H1 (cell line): ENCODE data around the gene NUP107. TPM values are rescaled to one million over a fixed set of nuclear protein-coding genes. Genes with fewer than 3 reads are reported as not detected.

ENCODE experiments used
- CTCF ChIA-PET: fragments of 300-600 bp; sonication (Branson Sonifier 250); formaldehyde crosslinking; loops from one replicate; lab custom pipeline; 2021; ENCODE audit not compliant: partially characterized antibody; lab: Charles Lee
- POLR2A ChIA-PET: fragments of 300-600 bp; sonication (Branson Sonifier 250); formaldehyde crosslinking; loops from one replicate; lab custom pipeline; 2021; ENCODE audit warnings: inconsistent platforms; ENCODE audit not compliant: partially characterized antibody; lab: Charles Lee
- DNase-seq, 2 experiments: peaks; one replicate each; pipeline versions ENCODE4 v3.0.0 to v3.0.0-alpha.2; 2010 to 2022; ENCODE audit warnings: low spot score in 2 of 2, low read depth in 1 of 2, mixed read lengths in 1 of 2
- FAIRE-seq: peaks from 2 replicates; lab custom pipeline; 2011; peaks lifted over from hg19 to GRCh38; lab: Jason Lieb, UNC
- H2AFZ ChIP-seq: 2 replicates; pipeline ENCODE4 v1.8.1; 2012; ENCODE audit warnings: low read length, inconsistent platforms
- H2AK5ac ChIP-seq: 2 replicates; pipeline ENCODE4 v1.6.1; 2013; ENCODE audit warnings: low read depth, low read length
- H2BK120ac ChIP-seq: replicated peaks from 2 replicates; pipeline ENCODE3; 2013; ENCODE audit warnings: low read depth, low read length, inconsistent platforms
- H2BK12ac ChIP-seq: 2 replicates; pipeline ENCODE4 v1.6.1; 2013; ENCODE audit warnings: low read depth, low read length
- H2BK15ac ChIP-seq: 2 replicates; pipeline ENCODE4 v1.6.1; 2013; ENCODE audit warnings: low read length
- H2BK20ac ChIP-seq: 2 replicates; pipeline ENCODE4 v1.6.1; 2013; ENCODE audit warnings: low read length
- H2BK5ac ChIP-seq: 2 replicates; pipeline ENCODE4 v1.6.1; 2013; ENCODE audit warnings: low read depth, low read length
- H3K14ac ChIP-seq: 2 replicates; pipeline ENCODE4 v1.6.1; 2013; ENCODE audit warnings: inconsistent platforms; ENCODE audit not compliant: insufficient read length
- H3K18ac ChIP-seq: 2 replicates; pipeline ENCODE4 v1.6.1; 2013; ENCODE audit warnings: low read length; ENCODE audit errors: extremely low read depth
- H3K23ac ChIP-seq: 2 replicates; pipeline ENCODE4 v1.6.1; 2013; ENCODE audit warnings: inconsistent platforms; ENCODE audit not compliant: insufficient read length
- H3K23me2 ChIP-seq: 2 replicates; pipeline ENCODE4 v1.6.1; 2013; ENCODE audit warnings: low read depth, low read length
- H3K27ac ChIP-seq: 2 replicates; pipeline ENCODE4 v1.6.1; 2011; ENCODE audit warnings: low read depth, low read length, inconsistent platforms
- H3K27me3 ChIP-seq, 4 experiments: replicated peaks in 1 of 4; 1 replicate in 1 of 4; 2 replicates in 3 of 4; pipeline versions ENCODE4 v1.6.1 to v1.8.1; 2011 to 2013; ENCODE audit warnings: low read length in 3 of 4, mild to moderate bottlenecking in 3 of 4, inconsistent platforms in 2 of 4, mixed read lengths in 2 of 4, moderate library complexity in 1 of 4; ENCODE audit not compliant: control insufficient read depth in 3 of 4, insufficient read depth in 3 of 4; ENCODE audit errors: extremely low read depth in 1 of 4
- H3K36me3 ChIP-seq, 4 experiments: 2 replicates each; pipeline versions ENCODE4 v1.6.1 to v1.8.1; 2011 to 2013; ENCODE audit warnings: mild to moderate bottlenecking in 4 of 4, low read length in 3 of 4, moderate library complexity in 2 of 4, control low read depth in 1 of 4, inconsistent platforms in 1 of 4; ENCODE audit not compliant: insufficient read depth in 4 of 4, control insufficient read depth in 2 of 4
- H3K4ac ChIP-seq: replicated peaks from 2 replicates; pipeline ENCODE3; 2013; ENCODE audit warnings: low read length, low read depth, mixed read lengths, inconsistent platforms; ENCODE audit not compliant: insufficient read length
- H3K4me1 ChIP-seq, 4 experiments: replicated peaks in 1 of 4; 1 replicate in 1 of 4; 2 replicates in 3 of 4; pipeline versions ENCODE4 v1.6.1 to v1.8.1; 2011 to 2013; ENCODE audit warnings: low read length in 3 of 4, inconsistent platforms in 2 of 4, mixed read lengths in 1 of 4; ENCODE audit not compliant: insufficient read depth in 4 of 4, control insufficient read depth in 3 of 4
- H3K4me2 ChIP-seq, 2 experiments: 2 replicates each; pipeline versions ENCODE4 v1.6.1 to v1.8.1; 2011 to 2013; ENCODE audit warnings: low read depth in 2 of 2, low read length in 2 of 2, control low read depth in 1 of 2, inconsistent platforms in 1 of 2, mild to moderate bottlenecking in 1 of 2; ENCODE audit not compliant: insufficient read depth in 1 of 2
- H3K4me3 ChIP-seq, 4 experiments: fragments of 200-600, 300-600 bp in 1 of 4; sonication (generic), shearing (Covaris generic), sonication (Bioruptor Twin) in 1 of 4; 2 replicates each; pipeline versions ENCODE4 v1.5.1 to v1.8.1; 2011 to 2016; ENCODE audit warnings: low read length in 4 of 4, low read depth in 3 of 4, control low read depth in 2 of 4, inconsistent platforms in 2 of 4, mild to moderate bottlenecking in 2 of 4, mixed read lengths in 1 of 4, moderate library complexity in 1 of 4; ENCODE audit not compliant: insufficient read depth in 2 of 4; ENCODE audit errors: extremely low read depth in 1 of 4
- H3K56ac ChIP-seq: replicated peaks from 2 replicates; pipeline ENCODE3; 2013; ENCODE audit warnings: low read depth, mild to moderate bottlenecking, mixed read lengths, low read length, inconsistent platforms; ENCODE audit not compliant: insufficient read length
- H3K79me1 ChIP-seq: 2 replicates; pipeline ENCODE4 v1.6.1; 2013; ENCODE audit warnings: low read depth, low read length, control low read depth
- H3K79me2 ChIP-seq, 2 experiments: 2 replicates each; pipeline versions ENCODE4 v1.6.1 to v1.8.1; 2012 to 2013; ENCODE audit warnings: low read length in 2 of 2, mild to moderate bottlenecking in 2 of 2, inconsistent platforms in 1 of 2; ENCODE audit not compliant: insufficient read depth in 2 of 2, control insufficient read depth in 1 of 2
- H3K9ac ChIP-seq, 4 experiments: replicated peaks in 1 of 4; 1 replicate in 1 of 4; 2 replicates in 3 of 4; pipeline versions ENCODE4 v1.6.1 to v1.8.1; 2011 to 2013; ENCODE audit warnings: low read depth in 3 of 4, low read length in 3 of 4, control low read depth in 2 of 4, mild to moderate bottlenecking in 2 of 4, moderate library complexity in 2 of 4, inconsistent platforms in 1 of 4; ENCODE audit errors: extremely low read depth in 1 of 4
- H3K9me3 ChIP-seq, 2 experiments: 2 replicates each; pipeline versions ENCODE4 v1.6.1 to v1.8.1; 2012 to 2013; ENCODE audit warnings: mild to moderate bottlenecking in 2 of 2, moderate library complexity in 2 of 2, control low read depth in 1 of 2, inconsistent platforms in 1 of 2, low read depth in 1 of 2, low read length in 1 of 2, mixed read lengths in 1 of 2; ENCODE audit not compliant: insufficient read depth in 2 of 2
- H4K20me1 ChIP-seq, 2 experiments: replicated peaks in 1 of 2; 2 replicates each; pipeline versions ENCODE3 to v1.8.1; 2011 to 2013; ENCODE audit warnings: inconsistent platforms in 2 of 2, low read length in 2 of 2, mild to moderate bottlenecking in 1 of 2; ENCODE audit not compliant: insufficient read depth in 2 of 2, control insufficient read depth in 1 of 2
- H4K5ac ChIP-seq: 2 replicates; pipeline ENCODE4 v1.6.1; 2013; ENCODE audit warnings: low read length, low read depth, mixed read lengths, inconsistent platforms; ENCODE audit not compliant: insufficient read length
- H4K8ac ChIP-seq: 2 replicates; pipeline ENCODE4 v1.8.0; 2013; ENCODE audit warnings: mild to moderate bottlenecking, moderate library complexity, low read length, inconsistent platforms; ENCODE audit not compliant: insufficient read depth; ENCODE audit errors: extremely low read depth
- H4K91ac ChIP-seq: replicated peaks from 2 replicates; pipeline ENCODE3; 2013; ENCODE audit warnings: low read length, mixed read lengths, inconsistent platforms; ENCODE audit not compliant: insufficient read length
- RFX5 ChIP-seq: IDR thresholded peaks from 2 replicates; pipeline ENCODE4 v1.6.1; 2011; ENCODE audit warnings: low read depth, low read length, improper control_type of control experiment, borderline replicate concordance
- WGBS, 2 experiments: shearing (Covaris generic) in 1 of 2; methylation state at CpG; one replicate each; pipeline versions ENCODE4 v1.1.6 to v1.1.7; 2013 to 2015; ENCODE audit warnings: low lambda C conversion rate in 2 of 2, mixed read lengths in 2 of 2, inconsistent platforms in 1 of 2, low coverage in 1 of 2, missing lambda C conversion rate in 1 of 2; ENCODE audit not compliant: insufficient replicate concordance in 2 of 2, insufficient coverage in 1 of 2, insufficient read length in 1 of 2; ENCODE audit errors: extremely low coverage in 1 of 2, missing lambda C conversion rate in 1 of 2; 5-methylcytosine and 5-hydroxymethylcytosine counted together
- polyA plus RNA-seq, 7 experiments: library from polyadenylated mRNA; depleted of rRNA in 3 of 7; stranded (reverse) in 5 of 7; unstranded in 2 of 7; fragments of >200 nt in 5 of 7; fragments of 200-250 nt in 2 of 7; gene quantifications; 1 replicate in 5 of 7; 2 replicates in 1 of 7; 4 replicates in 1 of 7; pipeline versions ENCODE4 v1.2.1 to v1.2.3, GENCODE V29; 2011 to 2013; ENCODE audit warnings: missing spikeins in 2 of 7, mixed read lengths in 2 of 7
- total RNA-seq: library from RNA; stranded (reverse); fragmentation: NEBNext Ultra II Directional; extraction: Animal tissue kit (Norgen Biotek cat#: 25700); gene quantifications from 2 replicates; pipeline ENCODE4 v1.2.1, GENCODE V29; 2021

Gene NUP107
- total and polyA plus RNA-seq, 2 of the 8 experiments (the other 6 are each of a cell fraction or from before 2014, with no cell fraction given) = 46.1 to 141 TPM

DNA sequence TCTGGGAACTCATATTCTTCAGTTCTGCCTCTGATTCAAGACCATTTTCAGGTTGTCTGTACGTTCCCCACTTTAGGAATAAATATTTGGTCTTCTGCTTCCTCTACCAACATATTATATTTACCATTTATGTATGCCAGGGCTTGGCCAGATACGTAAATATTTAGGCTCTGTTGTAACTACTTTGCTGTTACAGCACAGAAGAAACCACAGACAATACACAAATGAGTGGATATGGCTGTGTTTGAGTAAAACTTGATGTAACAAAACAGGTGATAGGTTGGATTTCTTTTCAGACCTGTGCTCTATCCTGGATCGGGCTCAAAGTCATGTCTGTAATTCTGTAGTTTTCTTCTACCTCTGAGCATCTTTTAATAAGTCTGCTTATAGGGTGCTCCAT lies 38.6 kb upstream of the NUP107 start:
- Histone ChIP-seq H3K27ac (no peak overlapping the region), H3K9me3 (no peaks in the 10 kb centered on the region), H2BK5ac (no peak overlapping the region), H3K23ac (no peak overlapping the region), H2BK12ac (no peak overlapping the region), H3K9ac (no peak overlapping the region), H3K4me3 (no peak overlapping the region), H3K4ac (no peak overlapping the region), H2AFZ (no peak overlapping the region), H4K91ac (no peak overlapping the region), H3K79me2 (peaks cover 0 to 47% of the 10 kb centered on the region in 2 experiments; a peak in 2 of 4 replicates), H4K8ac (no peak overlapping the region), H3K4me1 (no peaks in the 10 kb centered on the region), H4K20me1 (peaks cover 0 to 4% of the 10 kb centered on the region in 2 experiments), H2BK20ac (no peak overlapping the region), H3K14ac (no peak overlapping the region), H3K79me1 (no peaks in the 10 kb centered on the region), H2BK120ac (no peak overlapping the region), H3K23me2 (no peaks in the 10 kb centered on the region), H4K5ac (no peak overlapping the region), H2AK5ac (no peak overlapping the region), H2BK15ac (no peak overlapping the region), H3K36me3 (peaks cover 4 to 19% (median 15%) of the 10 kb centered on the region in 4 experiments; a peak in 5 of 8 replicates), H3K18ac (no peak overlapping the region), H3K4me2 (no peak overlapping the region), H3K27me3 (no peaks in the 10 kb centered on the region), H3K56ac (no peak overlapping the region)
- 88% methylated on average over 3 of the region's 3 CpGs; no CpG with 5 or more reads in 1 of the 2 experiments for WGBS, 2 experiments
- FAIRE-seq = no peak
- POLR2A ChIA-PET = no interaction called here
- TF ChIP-seq RFX5 = no peak
- CTCF ChIA-PET = no interaction called here
- no peak for DNase-seq
